Liver (tissue), 9 donors: Measurements from ENCODE around the gene ACACA. TPM values are rescaled to one million over a fixed set of nuclear protein-coding genes. Genes with fewer than 3 reads are reported as not detected.

Source experiments
- DNase-seq: peaks from one replicate; pipeline ENCODE4 v3.0.0-alpha.2; 2017; ENCODE audit warnings: low spot score
- H3K27ac ChIP-seq, 2 donors: one replicate each; pipeline ENCODE4 v1.7.0; 2013; ENCODE audit warnings: inconsistent platforms in 2 of 2, low read length in 2 of 2, control low read depth in 1 of 2, low read depth in 1 of 2, mild to moderate bottlenecking in 1 of 2
- H3K27me3 ChIP-seq, 4 donors: one replicate each; pipeline versions ENCODE4 v1.6.1 to v1.7.0; 2013; ENCODE audit warnings: low read length in 3 of 4, inconsistent platforms in 1 of 4, mild to moderate bottlenecking in 1 of 4, moderate library complexity in 1 of 4; ENCODE audit not compliant: control insufficient read depth in 4 of 4, insufficient read depth in 4 of 4
- H3K36me3 ChIP-seq, 4 donors: one replicate each; pipeline versions ENCODE4 v1.6.1 to v1.7.0; 2013; ENCODE audit warnings: low read length in 3 of 4, mild to moderate bottlenecking in 3 of 4, low read depth in 1 of 4, moderate library complexity in 1 of 4; ENCODE audit not compliant: control insufficient read depth in 4 of 4, insufficient read depth in 3 of 4
- H3K4me1 ChIP-seq, 4 donors: one replicate each; pipeline versions ENCODE4 v1.6.1 to v1.7.0; 2013; ENCODE audit warnings: low read length in 3 of 4, mild to moderate bottlenecking in 3 of 4, moderate library complexity in 1 of 4; ENCODE audit not compliant: control insufficient read depth in 4 of 4, insufficient read depth in 4 of 4
- H3K4me3 ChIP-seq, 3 donors: one replicate each; pipeline versions ENCODE4 v1.6.1 to v1.7.0; 2013; ENCODE audit warnings: low read length in 3 of 3, control low read depth in 1 of 3, low read depth in 1 of 3, mild to moderate bottlenecking in 1 of 3
- H3K9ac ChIP-seq, 2 donors: one replicate each; pipeline ENCODE4 v1.7.0; 2013; ENCODE audit warnings: low read length in 2 of 2, mild to moderate bottlenecking in 2 of 2, moderate library complexity in 2 of 2, control low read depth in 1 of 2, low read depth in 1 of 2
- H3K9me3 ChIP-seq, 4 donors: one replicate each; pipeline versions ENCODE4 v1.6.1 to v1.7.0; 2013; ENCODE audit warnings: low read length in 3 of 4; ENCODE audit not compliant: control insufficient read depth in 4 of 4
- EGR1 ChIP-seq, 2 donors: IDR thresholded peaks; 2 replicates each; pipeline ENCODE4 v1.6.1; 2016 to 2018; ENCODE audit warnings: antibody characterized with exemption in 2 of 2, low read depth in 2 of 2
- FOXA1 ChIP-seq: IDR thresholded peaks from 2 replicates; pipeline ENCODE4 v1.6.1; 2016; ENCODE audit warnings: antibody characterized with exemption
- FOXA2 ChIP-seq: IDR thresholded peaks from 2 replicates; pipeline ENCODE4 v1.6.1; 2016; ENCODE audit warnings: antibody characterized with exemption
- GABPA ChIP-seq, 2 donors: IDR thresholded peaks in 1 of 2; conservative IDR thresholded peaks in 1 of 2; 2 replicates each; pipeline ENCODE4 v1.6.1; 2016; ENCODE audit warnings: antibody characterized with exemption in 2 of 2, mild to moderate bottlenecking in 1 of 2, moderate library complexity in 1 of 2
- HNF4A ChIP-seq, 2 donors: conservative IDR thresholded peaks; 2 replicates each; pipeline ENCODE4 v1.6.1; 2016; ENCODE audit warnings: antibody characterized with exemption in 2 of 2, mild to moderate bottlenecking in 2 of 2
- JUND ChIP-seq, 2 donors: IDR thresholded peaks; 2 replicates each; pipeline ENCODE4 v1.6.1; 2016; ENCODE audit warnings: antibody characterized with exemption in 2 of 2
- NR2F2 ChIP-seq: IDR thresholded peaks from 2 replicates; pipeline ENCODE4 v1.6.1; 2016; ENCODE audit warnings: antibody characterized with exemption
- RAD21 ChIP-seq, 2 donors: IDR thresholded peaks; 2 replicates each; pipeline ENCODE4 v1.6.1; 2016; ENCODE audit warnings: antibody characterized with exemption in 2 of 2, mild to moderate bottlenecking in 2 of 2
- RXRA ChIP-seq, 2 donors: IDR thresholded peaks; 2 replicates each; pipeline ENCODE4 v1.6.1; 2017 to 2018; ENCODE audit warnings: antibody characterized with exemption in 2 of 2, mild to moderate bottlenecking in 1 of 2
- SP1 ChIP-seq: IDR thresholded peaks from 2 replicates; pipeline ENCODE4 v1.6.1; 2018; ENCODE audit warnings: antibody characterized with exemption, mild to moderate bottlenecking
- TAF1 ChIP-seq: conservative IDR thresholded peaks from 2 replicates; pipeline ENCODE4 v1.6.1; 2016; ENCODE audit warnings: antibody characterized with exemption, mild to moderate bottlenecking
- YY1 ChIP-seq: IDR thresholded peaks from 2 replicates; pipeline ENCODE4 v1.6.1; 2016; ENCODE audit warnings: antibody characterized with exemption, mild to moderate bottlenecking
- WGBS: extraction: QIAGEN DNeasy Blood & Tissue Kit; methylation state at CpG from one replicate; pipeline ENCODE4 v1.1.7; 2013; 5-methylcytosine and 5-hydroxymethylcytosine counted together
- polyA plus RNA-seq, 2 donors: library from polyadenylated mRNA; stranded (reverse) in 1 of 2; unstranded in 1 of 2; fragments of 200-250 nt in 1 of 2; fragments of >200 nt in 1 of 2; fragmentation: Nextera tagmentation in 1 of 2; extraction: Ambion mirVana in 1 of 2; gene quantifications; one replicate each; pipeline versions ENCODE4 v1.2.1 to v1.2.3, GENCODE V29; 2013 to 2015
- total RNA-seq, 2 donors: library from RNA; depleted of rRNA; stranded (reverse); fragments of >200 nt; gene quantifications; one replicate each; pipeline ENCODE4 v1.2.3, GENCODE V29; 2014
- TF ChIP-seq, protein P1 (sequence below): IDR thresholded peaks from 2 replicates; pipeline ENCODE4 v1.6.1; 2016; ENCODE audit warnings: antibody characterized with exemption
- TF ChIP-seq, protein P2 (sequence below): IDR thresholded peaks from 2 replicates; pipeline ENCODE4 v1.6.1; 2016; ENCODE audit warnings: antibody characterized with exemption
- TF ChIP-seq, protein P3 (sequence below): IDR thresholded peaks from 2 replicates; pipeline ENCODE4 v1.6.1; 2016; ENCODE audit warnings: antibody characterized with exemption
- TF ChIP-seq, protein P4 (sequence below): IDR thresholded peaks from 2 replicates; pipeline ENCODE4 v1.6.1; 2016; ENCODE audit warnings: antibody characterized with exemption, mild to moderate bottlenecking
- TF ChIP-seq, protein P5 (sequence below): fragments of 150-350 bp; IDR thresholded peaks from 2 replicates; pipeline ENCODE4 v1.5.1; 2017; ENCODE audit warnings: improper control_type of control experiment, low read depth, low read length; ENCODE audit not compliant: missing input control
- donor health status: healthy.
- donor health status: healthy.
- donor health status: healthy.
- donor health status: healthy.
- donor health status: healthy.

The ACACA gene
- total and polyA plus RNA-seq, 4 donors = 14.8 to 49.5 (median 31.2) TPM

DNA sequence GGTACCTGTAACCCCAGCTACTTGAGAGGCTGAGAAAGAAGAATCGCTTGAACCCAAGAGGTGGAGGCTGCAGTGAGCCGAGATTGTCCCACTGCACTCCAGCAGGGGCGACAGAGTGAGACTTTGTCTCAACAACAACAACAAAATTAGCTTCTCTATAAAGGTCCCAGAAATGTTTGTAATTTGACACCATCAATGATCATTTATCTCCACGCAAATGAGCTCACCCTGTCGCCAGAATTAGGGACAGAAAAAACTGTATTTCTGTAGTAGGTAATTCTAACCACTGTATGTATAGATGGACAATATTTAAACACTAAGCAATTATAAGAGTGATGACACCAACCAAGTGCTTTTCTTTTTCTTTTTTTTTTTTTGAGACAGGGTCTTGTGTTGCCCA, 20.2 kb downstream of the ACACA start:
- H3K36me3 ChIP-seq = no peaks in the 10 kb centered on the region
- no peak overlapping the region for H3K27ac ChIP-seq
- 95% methylated on average over 5 of the region's 5 CpGs for WGBS
- H3K27me3 ChIP-seq = no peaks in the 10 kb centered on the region
- no peak for DNase-seq
- TF ChIP-seq, protein P1, sequence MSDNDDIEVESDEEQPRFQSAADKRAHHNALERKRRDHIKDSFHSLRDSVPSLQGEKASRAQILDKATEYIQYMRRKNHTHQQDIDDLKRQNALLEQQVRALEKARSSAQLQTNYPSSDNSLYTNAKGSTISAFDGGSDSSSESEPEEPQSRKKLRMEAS = no peak
- H3K9ac ChIP-seq = no peak overlapping the region
- no peak overlapping the region for H3K4me3 ChIP-seq
- no peaks in the 10 kb centered on the region for H3K4me1 ChIP-seq
- H3K9me3 ChIP-seq = no peaks in the 10 kb centered on the region

DNA sequence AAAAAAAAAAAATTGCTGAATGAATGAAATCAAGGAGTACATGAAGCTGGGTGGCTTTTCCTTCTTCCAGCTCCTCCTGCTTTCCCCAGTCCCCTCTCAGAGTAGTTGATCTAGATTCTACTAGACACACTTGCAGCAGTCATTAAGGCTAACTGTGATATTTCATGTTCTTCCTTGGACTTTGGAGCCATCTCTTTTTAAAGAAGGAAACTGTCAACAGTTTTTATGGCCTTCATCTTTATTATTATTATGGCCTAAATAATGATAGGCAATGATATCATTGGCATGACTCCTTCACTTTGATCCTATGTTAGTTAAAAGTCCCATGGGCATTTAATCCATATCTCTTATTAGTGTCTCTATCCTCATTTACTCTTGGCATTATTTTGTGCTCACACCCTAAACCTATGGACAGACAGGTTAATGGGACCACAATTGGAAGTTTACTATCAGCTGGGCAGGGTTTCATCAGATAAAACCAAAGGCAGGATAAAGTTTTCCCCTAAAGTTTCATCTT, 21.1 kb downstream of the ACACA start:
- Histone ChIP-seq H3K27ac (no peak overlapping the region), H3K36me3 (no peaks in the 10 kb centered on the region), H3K4me3 (no peak overlapping the region), H3K9me3 (no peaks in the 10 kb centered on the region), H3K9ac (no peak overlapping the region), H3K27me3 (no peaks in the 10 kb centered on the region), H3K4me1 (no peaks in the 10 kb centered on the region)
- TF ChIP-seq RXRA (IDR thresholded peaks at IDR 0.05) (no peak), JUND (IDR thresholded peaks at IDR 0.05) (no peak), SP1 (no peak), YY1 (no peak), FOXA2 (no peak), NR2F2 (no peak), RAD21 (IDR thresholded peaks at IDR 0.05) (no peak), TAF1 (no peak), GABPA (IDR thresholded peaks at IDR 0.05 in 1 of 2, conservative IDR thresholded peaks at IDR 0.05 in 1 of 2) (no peak), FOXA1 (no peak), EGR1 (IDR thresholded peaks at IDR 0.05; ENCODE audit: low read depth in 2 of 2) (no peak), HNF4A (conservative IDR thresholded peaks at IDR 0.05) (no peak)
- TF ChIP-seq, protein P2, sequence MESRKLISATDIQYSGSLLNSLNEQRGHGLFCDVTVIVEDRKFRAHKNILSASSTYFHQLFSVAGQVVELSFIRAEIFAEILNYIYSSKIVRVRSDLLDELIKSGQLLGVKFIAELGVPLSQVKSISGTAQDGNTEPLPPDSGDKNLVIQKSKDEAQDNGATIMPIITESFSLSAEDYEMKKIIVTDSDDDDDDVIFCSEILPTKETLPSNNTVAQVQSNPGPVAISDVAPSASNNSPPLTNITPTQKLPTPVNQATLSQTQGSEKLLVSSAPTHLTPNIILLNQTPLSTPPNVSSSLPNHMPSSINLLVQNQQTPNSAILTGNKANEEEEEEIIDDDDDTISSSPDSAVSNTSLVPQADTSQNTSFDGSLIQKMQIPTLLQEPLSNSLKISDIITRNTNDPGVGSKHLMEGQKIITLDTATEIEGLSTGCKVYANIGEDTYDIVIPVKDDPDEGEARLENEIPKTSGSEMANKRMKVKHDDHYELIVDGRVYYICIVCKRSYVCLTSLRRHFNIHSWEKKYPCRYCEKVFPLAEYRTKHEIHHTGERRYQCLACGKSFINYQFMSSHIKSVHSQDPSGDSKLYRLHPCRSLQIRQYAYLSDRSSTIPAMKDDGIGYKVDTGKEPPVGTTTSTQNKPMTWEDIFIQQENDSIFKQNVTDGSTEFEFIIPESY = no peak
- TF ChIP-seq, protein P3, sequence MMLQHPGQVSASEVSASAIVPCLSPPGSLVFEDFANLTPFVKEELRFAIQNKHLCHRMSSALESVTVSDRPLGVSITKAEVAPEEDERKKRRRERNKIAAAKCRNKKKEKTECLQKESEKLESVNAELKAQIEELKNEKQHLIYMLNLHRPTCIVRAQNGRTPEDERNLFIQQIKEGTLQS = no peak
- TF ChIP-seq, protein P4, sequence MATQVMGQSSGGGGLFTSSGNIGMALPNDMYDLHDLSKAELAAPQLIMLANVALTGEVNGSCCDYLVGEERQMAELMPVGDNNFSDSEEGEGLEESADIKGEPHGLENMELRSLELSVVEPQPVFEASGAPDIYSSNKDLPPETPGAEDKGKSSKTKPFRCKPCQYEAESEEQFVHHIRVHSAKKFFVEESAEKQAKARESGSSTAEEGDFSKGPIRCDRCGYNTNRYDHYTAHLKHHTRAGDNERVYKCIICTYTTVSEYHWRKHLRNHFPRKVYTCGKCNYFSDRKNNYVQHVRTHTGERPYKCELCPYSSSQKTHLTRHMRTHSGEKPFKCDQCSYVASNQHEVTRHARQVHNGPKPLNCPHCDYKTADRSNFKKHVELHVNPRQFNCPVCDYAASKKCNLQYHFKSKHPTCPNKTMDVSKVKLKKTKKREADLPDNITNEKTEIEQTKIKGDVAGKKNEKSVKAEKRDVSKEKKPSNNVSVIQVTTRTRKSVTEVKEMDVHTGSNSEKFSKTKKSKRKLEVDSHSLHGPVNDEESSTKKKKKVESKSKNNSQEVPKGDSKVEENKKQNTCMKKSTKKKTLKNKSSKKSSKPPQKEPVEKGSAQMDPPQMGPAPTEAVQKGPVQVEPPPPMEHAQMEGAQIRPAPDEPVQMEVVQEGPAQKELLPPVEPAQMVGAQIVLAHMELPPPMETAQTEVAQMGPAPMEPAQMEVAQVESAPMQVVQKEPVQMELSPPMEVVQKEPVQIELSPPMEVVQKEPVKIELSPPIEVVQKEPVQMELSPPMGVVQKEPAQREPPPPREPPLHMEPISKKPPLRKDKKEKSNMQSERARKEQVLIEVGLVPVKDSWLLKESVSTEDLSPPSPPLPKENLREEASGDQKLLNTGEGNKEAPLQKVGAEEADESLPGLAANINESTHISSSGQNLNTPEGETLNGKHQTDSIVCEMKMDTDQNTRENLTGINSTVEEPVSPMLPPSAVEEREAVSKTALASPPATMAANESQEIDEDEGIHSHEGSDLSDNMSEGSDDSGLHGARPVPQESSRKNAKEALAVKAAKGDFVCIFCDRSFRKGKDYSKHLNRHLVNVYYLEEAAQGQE = no peak
- TF ChIP-seq, protein P5, sequence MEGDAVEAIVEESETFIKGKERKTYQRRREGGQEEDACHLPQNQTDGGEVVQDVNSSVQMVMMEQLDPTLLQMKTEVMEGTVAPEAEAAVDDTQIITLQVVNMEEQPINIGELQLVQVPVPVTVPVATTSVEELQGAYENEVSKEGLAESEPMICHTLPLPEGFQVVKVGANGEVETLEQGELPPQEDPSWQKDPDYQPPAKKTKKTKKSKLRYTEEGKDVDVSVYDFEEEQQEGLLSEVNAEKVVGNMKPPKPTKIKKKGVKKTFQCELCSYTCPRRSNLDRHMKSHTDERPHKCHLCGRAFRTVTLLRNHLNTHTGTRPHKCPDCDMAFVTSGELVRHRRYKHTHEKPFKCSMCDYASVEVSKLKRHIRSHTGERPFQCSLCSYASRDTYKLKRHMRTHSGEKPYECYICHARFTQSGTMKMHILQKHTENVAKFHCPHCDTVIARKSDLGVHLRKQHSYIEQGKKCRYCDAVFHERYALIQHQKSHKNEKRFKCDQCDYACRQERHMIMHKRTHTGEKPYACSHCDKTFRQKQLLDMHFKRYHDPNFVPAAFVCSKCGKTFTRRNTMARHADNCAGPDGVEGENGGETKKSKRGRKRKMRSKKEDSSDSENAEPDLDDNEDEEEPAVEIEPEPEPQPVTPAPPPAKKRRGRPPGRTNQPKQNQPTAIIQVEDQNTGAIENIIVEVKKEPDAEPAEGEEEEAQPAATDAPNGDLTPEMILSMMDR = no peak
- no peak for DNase-seq
